ENCODE data around the gene TIMM22.

DNA sequence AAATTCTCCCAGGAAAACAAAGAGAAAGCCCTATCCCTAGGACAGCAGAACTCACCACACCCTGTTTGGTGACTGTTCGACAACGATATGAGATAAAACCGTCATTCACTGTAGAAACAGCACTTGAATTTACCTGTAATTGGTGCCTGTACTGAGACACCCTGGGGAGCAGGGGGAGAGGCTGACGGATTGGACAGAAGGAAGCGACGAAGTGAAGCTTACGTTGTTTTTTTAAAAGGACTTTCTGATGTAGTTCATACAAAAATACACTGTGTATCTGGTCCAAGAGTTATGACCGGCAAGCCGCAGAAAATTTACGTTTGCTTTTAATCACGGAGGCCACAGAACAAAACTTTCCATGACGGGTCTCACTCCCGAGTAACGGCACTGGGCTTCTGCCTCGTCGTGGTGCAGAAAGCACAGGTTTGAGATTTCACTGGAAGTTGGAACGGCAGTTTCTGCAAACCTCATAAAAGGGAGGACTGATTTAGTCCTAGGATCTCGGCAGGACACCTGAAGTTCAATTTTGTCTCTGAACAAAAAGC lies 27.0 kb upstream of the TIMM22 start:
- TF ChIP-seq, protein P1, sequence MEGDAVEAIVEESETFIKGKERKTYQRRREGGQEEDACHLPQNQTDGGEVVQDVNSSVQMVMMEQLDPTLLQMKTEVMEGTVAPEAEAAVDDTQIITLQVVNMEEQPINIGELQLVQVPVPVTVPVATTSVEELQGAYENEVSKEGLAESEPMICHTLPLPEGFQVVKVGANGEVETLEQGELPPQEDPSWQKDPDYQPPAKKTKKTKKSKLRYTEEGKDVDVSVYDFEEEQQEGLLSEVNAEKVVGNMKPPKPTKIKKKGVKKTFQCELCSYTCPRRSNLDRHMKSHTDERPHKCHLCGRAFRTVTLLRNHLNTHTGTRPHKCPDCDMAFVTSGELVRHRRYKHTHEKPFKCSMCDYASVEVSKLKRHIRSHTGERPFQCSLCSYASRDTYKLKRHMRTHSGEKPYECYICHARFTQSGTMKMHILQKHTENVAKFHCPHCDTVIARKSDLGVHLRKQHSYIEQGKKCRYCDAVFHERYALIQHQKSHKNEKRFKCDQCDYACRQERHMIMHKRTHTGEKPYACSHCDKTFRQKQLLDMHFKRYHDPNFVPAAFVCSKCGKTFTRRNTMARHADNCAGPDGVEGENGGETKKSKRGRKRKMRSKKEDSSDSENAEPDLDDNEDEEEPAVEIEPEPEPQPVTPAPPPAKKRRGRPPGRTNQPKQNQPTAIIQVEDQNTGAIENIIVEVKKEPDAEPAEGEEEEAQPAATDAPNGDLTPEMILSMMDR (conservative IDR thresholded peaks at IDR 0.05): no peak
- no peak for TF ChIP-seq EZH2 (IDR thresholded peaks at IDR 0.05; ENCODE audit: low read depth)

Data from PC-9 (cell line).